HEK293 (cell line): Measurements from ENCODE around the gene CLNK.

Experiments used
- RBAK ChIP-seq: fragments of 450-650 bp; formaldehyde crosslinking; IDR thresholded peaks from 2 replicates; pipeline ENCODE4 v1.5.1; 2016; ENCODE audit warnings: missing biosample characterization, missing genetic modification characterization
- ZFP3 ChIP-seq: fragments of 450-650 bp; formaldehyde crosslinking; IDR thresholded peaks from 2 replicates; pipeline ENCODE4 v1.5.1; 2016; ENCODE audit warnings: low read depth, missing biosample characterization, missing genetic modification characterization
- ZNF274 ChIP-seq, 2 experiments: fragments of 200-500 bp in 1 of 2; fragments of 450-650 bp in 1 of 2; sonication (Bioruptor generic) in 1 of 2; formaldehyde crosslinking in 1 of 2; IDR thresholded peaks; 2 replicates each; pipeline versions ENCODE4 v1.5.1 to v1.6.1; 2014 to 2016; ENCODE audit warnings: borderline replicate concordance in 1 of 2, inconsistent platforms in 1 of 2, low read length in 1 of 2, missing biosample characterization in 1 of 2, missing genetic modification characterization in 1 of 2
- ZNF561 ChIP-seq: fragments of 450-650 bp; IDR thresholded peaks from 2 replicates; pipeline ENCODE4 v1.5.1; 2018; ENCODE audit warnings: missing biosample characterization, missing genetic modification characterization, borderline replicate concordance
- TF ChIP-seq, protein P1 (sequence below): fragments of 450-650 bp; formaldehyde crosslinking; IDR thresholded peaks from 2 replicates; pipeline ENCODE4 v1.5.1; 2016; ENCODE audit warnings: missing biosample characterization, missing genetic modification characterization
- TF ChIP-seq, protein P2 (sequence below): fragments of 450-650 bp; formaldehyde crosslinking; IDR thresholded peaks from 2 replicates; pipeline ENCODE4 v1.5.1; 2016; ENCODE audit warnings: missing biosample characterization, missing genetic modification characterization
- TF ChIP-seq, protein P3 (sequence below): fragments of 450-650 bp; formaldehyde crosslinking; IDR thresholded peaks from 2 replicates; pipeline ENCODE4 v1.5.1; 2017; ENCODE audit warnings: missing biosample characterization, missing genetic modification characterization

DNA sequence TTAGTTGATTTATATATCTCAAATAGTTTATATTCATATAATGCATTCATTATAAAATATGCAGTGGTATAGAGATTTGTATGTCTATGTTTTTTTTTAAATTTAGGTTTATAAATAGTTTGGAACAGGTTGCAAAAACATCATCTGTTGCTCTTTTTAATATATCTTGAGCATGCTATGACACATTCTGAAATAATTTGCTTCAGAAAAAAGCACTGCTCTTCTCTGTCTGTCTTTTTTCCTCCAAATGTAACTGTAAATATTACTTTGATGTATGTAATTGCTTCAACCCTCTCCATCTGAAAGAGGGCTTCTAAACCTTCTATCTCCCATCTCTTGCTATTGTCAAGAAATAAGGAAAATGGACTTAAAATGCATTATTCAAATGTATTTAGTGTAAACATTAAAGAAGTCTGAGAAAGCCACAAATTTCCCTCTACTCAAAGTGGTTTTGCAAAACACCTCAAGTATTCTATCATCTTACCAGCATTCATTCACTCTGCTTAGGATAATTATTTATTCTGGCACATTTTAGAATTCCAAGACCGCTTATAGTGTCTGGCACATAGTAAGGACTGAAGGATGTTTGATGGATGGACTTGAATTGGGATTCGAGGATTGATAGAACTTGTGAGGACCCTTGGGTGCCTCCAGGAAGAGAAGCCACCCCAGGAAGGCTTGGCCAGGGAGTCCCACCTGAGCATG is 87.8 kb downstream of the CLNK start:
- TF ChIP-seq ZNF274 (IDR thresholded peaks at IDR 0.05; ENCODE audit: low read length) (no peak), ZNF274 (tag by site-specific recombination; IDR thresholded peaks at IDR 0.05; ENCODE audit: borderline replicate concordance) (no peak), ZFP3 (tag by site-specific recombination) (no peak), ZNF561 (tag by site-specific recombination) (no peak), RBAK (tag by site-specific recombination) (no peak)
- TF ChIP-seq, protein P1, sequence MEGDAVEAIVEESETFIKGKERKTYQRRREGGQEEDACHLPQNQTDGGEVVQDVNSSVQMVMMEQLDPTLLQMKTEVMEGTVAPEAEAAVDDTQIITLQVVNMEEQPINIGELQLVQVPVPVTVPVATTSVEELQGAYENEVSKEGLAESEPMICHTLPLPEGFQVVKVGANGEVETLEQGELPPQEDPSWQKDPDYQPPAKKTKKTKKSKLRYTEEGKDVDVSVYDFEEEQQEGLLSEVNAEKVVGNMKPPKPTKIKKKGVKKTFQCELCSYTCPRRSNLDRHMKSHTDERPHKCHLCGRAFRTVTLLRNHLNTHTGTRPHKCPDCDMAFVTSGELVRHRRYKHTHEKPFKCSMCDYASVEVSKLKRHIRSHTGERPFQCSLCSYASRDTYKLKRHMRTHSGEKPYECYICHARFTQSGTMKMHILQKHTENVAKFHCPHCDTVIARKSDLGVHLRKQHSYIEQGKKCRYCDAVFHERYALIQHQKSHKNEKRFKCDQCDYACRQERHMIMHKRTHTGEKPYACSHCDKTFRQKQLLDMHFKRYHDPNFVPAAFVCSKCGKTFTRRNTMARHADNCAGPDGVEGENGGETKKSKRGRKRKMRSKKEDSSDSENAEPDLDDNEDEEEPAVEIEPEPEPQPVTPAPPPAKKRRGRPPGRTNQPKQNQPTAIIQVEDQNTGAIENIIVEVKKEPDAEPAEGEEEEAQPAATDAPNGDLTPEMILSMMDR (tag by site-specific recombination) = no peak
- TF ChIP-seq, protein P2, sequence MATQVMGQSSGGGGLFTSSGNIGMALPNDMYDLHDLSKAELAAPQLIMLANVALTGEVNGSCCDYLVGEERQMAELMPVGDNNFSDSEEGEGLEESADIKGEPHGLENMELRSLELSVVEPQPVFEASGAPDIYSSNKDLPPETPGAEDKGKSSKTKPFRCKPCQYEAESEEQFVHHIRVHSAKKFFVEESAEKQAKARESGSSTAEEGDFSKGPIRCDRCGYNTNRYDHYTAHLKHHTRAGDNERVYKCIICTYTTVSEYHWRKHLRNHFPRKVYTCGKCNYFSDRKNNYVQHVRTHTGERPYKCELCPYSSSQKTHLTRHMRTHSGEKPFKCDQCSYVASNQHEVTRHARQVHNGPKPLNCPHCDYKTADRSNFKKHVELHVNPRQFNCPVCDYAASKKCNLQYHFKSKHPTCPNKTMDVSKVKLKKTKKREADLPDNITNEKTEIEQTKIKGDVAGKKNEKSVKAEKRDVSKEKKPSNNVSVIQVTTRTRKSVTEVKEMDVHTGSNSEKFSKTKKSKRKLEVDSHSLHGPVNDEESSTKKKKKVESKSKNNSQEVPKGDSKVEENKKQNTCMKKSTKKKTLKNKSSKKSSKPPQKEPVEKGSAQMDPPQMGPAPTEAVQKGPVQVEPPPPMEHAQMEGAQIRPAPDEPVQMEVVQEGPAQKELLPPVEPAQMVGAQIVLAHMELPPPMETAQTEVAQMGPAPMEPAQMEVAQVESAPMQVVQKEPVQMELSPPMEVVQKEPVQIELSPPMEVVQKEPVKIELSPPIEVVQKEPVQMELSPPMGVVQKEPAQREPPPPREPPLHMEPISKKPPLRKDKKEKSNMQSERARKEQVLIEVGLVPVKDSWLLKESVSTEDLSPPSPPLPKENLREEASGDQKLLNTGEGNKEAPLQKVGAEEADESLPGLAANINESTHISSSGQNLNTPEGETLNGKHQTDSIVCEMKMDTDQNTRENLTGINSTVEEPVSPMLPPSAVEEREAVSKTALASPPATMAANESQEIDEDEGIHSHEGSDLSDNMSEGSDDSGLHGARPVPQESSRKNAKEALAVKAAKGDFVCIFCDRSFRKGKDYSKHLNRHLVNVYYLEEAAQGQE (tag by site-specific recombination) = no peak
- TF ChIP-seq, protein P3, sequence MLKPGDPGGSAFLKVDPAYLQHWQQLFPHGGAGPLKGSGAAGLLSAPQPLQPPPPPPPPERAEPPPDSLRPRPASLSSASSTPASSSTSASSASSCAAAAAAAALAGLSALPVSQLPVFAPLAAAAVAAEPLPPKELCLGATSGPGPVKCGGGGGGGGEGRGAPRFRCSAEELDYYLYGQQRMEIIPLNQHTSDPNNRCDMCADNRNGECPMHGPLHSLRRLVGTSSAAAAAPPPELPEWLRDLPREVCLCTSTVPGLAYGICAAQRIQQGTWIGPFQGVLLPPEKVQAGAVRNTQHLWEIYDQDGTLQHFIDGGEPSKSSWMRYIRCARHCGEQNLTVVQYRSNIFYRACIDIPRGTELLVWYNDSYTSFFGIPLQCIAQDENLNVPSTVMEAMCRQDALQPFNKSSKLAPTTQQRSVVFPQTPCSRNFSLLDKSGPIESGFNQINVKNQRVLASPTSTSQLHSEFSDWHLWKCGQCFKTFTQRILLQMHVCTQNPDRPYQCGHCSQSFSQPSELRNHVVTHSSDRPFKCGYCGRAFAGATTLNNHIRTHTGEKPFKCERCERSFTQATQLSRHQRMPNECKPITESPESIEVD = no peak
